Dermis microvascular lymphatic vessel endothelial cell (primary cell): ENCODE data around the gene ATAD3B. TPM values are rescaled to one million over a fixed set of nuclear protein-coding genes. Genes with fewer than 3 reads are reported as not detected.
A peak's percentile ranks its signal among the peaks of the same experiment; 100 is the strongest.
"Not testable (repeated sequence)": the region's sequence is repeated elsewhere in the genome, so short reads cannot be mapped to it uniquely, and the experiment has no call there.

Experiments
- DNase-seq, 2 donors: peaks; one replicate each; pipeline versions ENCODE4 v3.0.0 to v3.0.0-alpha.2; 2010; ENCODE audit warnings: low read depth in 2 of 2
- total RNA-seq: library from RNA; depleted of rRNA; stranded (reverse); fragments of >200 nt; gene quantifications from 2 replicates; pipeline ENCODE4 v1.2.1, GENCODE V29; 2014

ATAD3B gene
- total RNA-seq, 1 donor from 2014 or later = 16.6 TPM

DNA sequence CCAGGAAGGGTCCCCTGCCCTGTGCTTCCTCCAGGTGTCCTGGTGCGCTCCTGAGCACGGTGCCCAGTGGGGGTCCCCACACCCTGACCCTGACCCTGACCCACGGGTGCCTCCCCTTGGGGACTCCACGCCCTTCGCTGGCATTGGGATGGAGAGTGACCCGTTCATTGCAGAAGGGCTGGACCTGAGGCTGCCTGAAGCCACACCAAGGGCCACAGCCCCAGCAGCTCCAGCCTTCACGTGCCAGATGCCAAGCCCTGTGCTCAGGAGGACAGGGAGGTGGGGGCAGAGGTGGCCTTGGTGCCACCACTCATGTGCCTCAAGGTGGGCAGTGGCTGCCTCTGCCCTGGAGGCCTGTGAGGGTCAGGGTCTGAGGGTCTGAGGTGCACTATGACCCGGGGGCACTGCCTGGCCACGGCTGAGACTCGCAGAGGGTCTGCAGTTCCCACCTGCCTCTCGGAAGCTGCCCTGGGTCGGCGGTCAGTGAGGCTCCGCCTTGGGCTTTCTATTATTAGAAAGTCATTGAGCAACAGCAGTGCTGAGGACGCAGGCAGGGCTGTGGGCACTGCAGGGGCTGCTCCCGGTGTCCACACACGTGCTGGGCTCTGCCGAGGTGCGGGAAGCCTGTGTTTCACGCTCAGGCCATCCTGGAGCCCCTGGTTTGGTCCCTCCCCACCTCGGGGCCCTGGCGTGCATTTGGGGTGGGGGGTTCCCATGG lies 61.8 kb downstream of the ATAD3B start:
- DNase-seq = not testable (repeated sequence)

GRCh38 chr1:1533894-1534291 lies 62.3 kb downstream of the ATAD3B start:
- not testable (repeated sequence) for DNase-seq

DNA sequence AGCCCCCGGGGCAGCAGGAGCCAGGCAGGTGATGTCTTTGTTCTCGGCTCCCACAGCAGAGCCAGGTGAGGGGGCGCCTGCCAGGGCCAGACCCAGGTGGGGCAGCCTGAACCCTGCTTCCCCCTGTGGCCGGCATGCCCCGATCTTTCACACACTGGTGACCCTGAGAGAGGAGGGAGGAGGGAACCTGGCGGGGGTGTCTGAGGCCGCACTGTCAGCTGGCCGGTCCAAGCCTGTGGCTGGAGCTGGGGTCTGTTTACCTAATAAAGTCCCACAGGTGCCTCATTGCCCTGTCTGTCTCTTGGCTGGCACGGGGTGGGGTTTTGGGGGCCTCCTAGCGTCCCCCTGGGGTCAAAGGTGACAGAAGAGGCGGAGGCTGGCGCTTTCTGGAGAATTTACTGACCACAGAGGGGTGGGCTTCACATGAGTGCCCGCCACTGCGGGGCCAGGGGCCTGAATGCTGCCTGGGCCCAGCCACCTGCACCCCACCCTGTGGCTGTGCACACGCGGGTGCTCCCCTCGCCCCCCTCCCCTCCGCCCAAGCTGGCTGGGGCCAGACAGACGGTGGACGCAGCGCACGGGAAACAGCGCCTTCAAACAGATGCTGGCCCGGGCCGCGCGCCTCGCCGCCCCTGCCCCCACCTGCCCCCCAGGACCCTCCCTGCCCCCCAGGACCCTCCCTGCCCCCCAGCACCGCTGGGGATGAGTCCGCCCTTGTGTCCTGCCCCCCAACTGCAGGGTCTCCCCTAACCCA lies 63.0 kb downstream of the ATAD3B start:
- DNase-seq = no peak

DNA sequence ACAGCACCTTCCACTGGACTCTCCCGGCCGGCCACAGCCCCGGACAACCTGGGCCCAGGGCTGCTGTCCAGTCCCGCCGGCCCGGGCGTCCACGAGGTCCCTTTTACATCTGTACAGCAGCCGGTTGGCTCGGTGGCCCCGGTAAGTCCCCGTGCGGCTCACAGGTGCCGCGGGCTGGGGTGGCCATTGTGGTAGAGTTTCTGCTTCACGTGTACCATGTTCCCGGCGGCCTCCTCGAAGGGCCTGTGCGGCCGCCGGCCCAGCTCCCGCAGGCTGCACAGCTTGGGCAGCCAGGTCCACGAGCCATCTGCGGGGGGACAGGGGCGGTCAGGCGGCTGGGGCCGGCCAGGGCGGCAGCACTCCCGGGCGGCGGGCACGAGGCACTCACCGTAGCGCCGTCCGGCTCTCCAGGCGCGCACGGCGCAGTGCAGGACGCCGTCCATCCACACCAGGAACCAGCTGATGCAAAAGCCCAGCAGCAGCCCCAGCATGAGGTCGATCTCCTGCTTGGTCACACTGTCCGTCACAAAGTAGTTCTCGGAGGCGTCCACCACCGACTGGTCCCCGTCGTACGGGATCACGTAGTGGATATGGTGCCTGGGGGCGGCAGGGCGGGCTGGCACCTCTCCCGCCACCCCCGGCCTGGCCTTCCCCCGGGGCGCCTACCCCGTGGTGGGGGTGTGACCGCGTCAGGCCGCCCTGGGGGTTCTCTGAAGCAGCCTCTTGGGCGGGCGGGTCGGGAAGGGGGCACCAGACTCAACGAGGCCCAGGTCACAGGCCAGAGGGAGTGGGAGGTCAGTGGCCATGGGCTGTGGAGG lies 63.8 kb downstream of the ATAD3B start:
- DNase-seq = no peak

DNA sequence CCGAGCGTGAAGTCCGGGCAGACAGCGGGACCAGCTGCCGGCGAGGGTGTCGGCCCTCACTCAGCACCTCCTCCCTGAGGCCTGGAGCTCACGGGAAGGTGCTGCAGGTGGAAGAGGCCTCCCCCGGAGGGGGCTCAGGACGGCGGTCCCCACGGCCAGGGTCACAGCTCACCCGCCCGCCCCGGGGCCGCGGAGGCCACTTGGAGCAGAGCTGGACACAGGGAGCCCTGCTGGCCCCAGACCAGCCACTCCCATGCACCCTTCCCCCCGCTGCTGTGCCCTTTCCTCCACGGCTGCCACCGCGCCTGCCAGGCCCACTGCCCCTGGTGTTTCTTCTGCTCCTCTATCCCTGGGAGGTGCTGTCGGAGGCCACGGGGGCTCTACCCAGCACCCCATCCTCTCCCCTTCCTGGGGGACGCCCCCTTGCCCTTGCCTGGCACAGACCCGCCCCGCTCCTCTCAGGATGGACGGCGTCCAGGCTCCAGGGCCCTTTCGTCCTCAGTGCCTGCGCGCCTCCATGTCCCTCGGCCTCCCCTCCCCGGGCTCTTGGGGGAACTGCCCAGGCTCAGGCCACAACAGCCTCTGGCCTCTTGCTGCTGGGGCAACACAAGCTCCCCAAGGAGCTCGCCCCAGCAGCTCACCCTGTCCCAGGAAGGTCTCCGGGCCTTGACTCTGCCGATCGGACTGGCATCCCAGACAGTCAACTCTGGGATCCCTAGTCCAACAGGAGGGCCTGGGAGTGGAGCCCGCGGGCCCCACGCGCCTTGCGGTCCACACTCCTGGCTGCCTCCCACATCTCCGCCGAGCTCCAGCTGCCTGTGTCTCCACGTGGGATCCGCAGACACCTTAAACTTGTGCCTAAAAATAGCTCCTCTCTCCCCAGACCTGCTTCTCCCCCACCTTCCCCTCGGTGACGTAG lies 64.7 kb downstream of the ATAD3B start:
- DNase-seq = no peak

DNA sequence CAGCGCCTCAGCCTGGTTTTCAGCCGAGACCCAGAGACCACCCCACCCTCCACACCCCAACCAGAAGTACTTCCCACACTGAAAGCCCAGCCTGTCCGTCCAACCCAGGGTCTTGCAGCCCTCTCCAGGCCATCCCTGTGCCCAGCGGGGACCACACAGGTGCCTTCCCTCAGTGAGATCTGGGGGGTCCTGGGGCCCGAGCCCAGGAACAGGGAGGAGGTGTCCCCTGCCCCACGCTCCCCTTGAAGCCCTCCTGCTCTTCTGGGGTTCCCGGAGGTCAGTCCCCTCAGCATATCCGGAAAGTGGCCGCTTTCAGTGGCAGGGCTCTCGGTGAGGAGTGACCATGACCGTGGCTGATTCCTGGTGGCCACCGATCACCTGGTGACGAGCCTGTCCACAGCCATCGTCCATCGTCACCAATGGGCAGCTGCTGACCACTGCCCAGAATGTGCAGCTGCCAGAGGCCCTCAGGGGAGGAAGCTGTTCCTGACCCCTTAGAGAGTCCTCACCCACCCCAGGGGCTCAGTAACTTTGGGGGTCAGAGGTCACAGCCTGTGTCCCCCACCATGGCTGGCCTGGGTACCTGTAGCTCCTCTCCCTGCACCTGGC lies 65.5 kb downstream of the ATAD3B start:
- no peak for DNase-seq

DNA sequence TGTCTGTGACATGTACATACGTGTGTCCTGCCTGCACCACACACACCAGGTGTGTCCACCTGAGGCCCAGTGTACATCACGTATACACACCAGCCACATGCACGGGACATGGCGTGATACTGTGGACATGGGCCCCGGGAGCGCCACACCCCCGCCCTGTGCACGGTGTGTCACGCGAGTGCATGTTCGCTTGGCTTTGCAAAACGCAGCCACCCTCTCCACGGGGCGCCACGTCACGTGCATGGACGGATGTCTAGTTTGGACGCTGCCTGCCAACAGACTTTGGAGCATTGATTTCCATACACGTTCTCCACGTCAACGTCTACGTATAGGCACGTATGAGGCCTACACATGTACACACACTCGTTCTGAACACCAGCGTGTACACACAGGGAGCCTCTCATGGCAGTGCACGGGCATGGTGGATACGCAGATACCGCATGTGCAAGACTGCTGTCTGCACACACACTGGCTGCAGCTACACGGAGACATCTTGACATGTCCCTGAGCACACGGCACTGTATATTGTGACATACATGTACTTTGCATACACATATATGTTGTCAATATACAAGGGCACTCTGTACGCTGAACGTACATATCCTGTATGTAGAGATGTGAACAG lies 66.2 kb downstream of the ATAD3B start:
- DNase-seq = no peak

GRCh38 chr1:1538334-1538733 lies 66.8 kb downstream of the ATAD3B start:
- no peak for DNase-seq

GRCh38 chr1:1538989-1539309 lies 67.4 kb downstream of the ATAD3B start:
- no peak for DNase-seq

GRCh38 chr1:1539310-1540089 lies 67.9 kb downstream of the ATAD3B start:
- DNase-seq = peak in 1 of 2 donors; percentile 44

DNA sequence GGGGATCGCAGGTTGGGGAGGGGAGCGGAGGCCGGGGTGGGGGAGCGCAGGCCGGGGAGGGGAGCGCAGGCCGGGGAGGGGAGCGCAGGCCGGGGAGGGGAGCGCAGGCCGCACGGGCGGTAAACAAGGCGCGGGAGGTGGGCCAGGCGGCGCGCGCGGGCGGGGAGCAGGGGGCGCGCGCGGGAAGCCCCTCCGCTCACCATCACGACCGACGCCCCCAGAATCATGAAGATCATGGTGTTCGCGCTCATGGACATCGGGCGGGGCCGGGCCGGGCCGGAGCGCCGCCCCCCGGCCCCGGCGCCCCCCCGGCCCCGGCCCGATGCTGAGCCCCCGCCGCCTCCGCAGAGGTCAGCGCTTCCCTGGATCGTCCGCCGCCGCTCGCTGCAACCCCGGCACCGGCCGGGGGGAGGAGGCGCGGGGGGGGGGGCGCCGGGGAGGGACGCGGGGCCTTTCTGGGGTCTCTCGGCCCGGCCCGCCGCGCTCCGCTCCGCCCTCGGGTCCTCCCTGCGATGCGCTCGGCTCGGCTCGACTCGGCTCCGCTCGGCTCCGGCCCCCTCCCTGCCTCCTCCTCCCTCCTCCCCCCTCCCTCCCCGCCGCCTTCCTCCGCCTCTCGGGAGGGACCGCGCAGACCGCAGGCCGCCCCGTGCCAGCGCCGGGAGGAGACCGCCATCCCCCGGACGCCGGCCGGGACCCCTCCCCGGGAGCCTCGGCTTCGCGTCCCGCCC lies 68.7 kb downstream of the ATAD3B start, which contains the start of gene TMEM240:
Gene TMEM240, minus strand, starts transcription at position 535 of the 728 bp plus-strand sequence. Its CDS starts 278 bp downstream, at position 257.
- DNase-seq = peak in 1 of 2 donors; percentile 73

DNA sequence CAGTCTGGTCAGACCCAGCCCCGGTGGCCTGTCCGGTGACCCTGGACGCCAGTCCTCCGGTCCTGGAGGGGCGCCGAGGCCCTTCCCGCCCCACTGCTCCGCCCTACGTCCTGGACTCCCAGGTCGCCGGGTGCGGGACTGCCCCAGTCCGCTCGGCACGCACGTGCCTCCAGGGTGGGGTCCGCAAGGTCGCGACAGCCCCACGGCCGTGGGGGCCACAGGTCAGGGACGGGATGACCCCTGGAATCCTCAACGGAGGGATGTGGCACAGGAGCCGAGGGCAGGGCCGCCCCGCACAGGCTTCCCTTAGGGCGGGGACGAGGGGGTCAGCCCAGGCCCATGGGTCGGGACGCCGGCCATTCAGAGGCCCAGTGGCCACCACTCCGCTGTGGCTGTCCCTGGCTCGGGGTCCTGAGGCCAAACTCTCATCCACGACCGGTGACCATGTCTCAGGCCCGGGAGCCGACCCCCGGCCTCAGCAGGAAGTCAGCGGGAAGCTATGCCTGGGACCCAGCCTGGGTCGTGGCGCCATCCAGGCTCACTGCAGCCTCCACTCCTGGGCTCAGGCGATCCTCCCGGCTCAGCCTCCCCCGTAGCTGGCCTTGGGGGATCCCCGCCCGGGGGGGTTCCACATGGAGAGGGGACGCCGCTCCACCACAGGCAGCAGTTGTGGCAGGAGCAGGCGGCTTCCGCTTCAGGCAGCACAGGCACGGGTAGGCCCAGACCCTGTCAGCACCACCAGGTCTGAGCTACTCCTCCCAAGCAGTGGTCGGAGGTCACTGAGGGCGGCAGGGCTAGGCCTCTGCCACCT lies 69.5 kb downstream of the ATAD3B start:
- DNase-seq = no peak

DNA sequence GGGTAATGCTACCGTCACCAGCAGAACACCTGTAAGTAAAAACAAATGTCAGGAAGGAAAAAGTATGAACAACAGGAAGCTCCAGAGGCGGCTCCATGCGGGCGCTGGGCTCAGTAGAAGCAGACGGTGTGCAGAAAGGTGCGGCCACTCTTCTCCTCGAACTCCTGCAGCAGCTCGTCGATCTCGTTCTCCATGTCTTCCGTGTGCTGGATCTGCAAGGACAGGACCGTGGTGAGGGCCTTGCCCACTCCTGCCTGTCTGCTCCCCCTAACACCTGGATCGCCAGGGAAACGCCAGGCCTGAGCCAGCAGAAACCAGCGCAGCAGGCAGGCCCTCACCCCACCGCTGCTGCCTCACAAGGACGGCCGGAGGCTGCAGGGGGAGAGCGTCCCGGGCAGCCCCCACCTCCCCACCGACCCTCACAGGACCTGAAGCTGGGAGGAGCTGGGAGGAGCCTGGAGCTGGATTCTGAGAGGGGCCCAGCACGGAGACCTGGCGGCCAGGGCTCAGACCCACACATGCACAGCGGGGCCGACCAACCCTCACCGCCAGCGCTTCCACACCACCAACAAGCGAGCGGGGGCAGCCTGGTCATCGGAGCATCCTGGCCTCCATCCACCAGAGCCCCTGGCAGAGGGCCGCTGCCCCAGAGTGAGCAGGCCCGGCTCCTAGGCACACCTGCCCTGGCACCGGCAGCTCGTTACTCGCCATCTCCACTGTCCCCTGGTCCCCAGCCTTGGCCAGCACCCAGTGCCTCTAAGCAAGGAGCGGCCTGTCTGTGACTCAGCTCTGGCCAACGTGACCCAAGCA lies 70.6 kb downstream of the ATAD3B start:
- DNase-seq = no peak

GRCh38 chr1:1542766-1543705 lies 71.5 kb downstream of the ATAD3B start:
- DNase-seq = no peak

- DNase-seq = no peak
Measured at GRCh38 chr1:1543706-1544099, 72.1 kb downstream of the ATAD3B start.

DNA sequence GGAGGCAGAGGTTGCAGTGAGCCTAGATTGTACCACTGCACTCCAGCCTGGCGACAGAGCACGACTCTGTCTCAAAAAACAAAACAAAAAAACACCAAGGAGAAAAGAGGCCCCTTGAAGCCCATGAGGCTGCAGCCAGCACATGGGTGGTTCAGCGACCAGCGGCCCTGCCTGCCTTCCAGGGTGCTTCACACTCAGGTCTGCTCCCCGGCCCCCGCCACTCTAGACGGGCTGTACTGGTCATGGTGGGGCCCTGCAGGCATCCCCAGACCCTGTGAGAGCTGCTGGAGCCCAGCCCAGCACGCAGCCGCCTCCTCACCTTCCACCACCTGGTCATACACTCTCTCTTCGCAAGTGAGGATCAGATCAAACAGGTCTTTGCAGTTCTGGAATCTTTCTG lies 73.0 kb downstream of the ATAD3B start:
- DNase-seq = no peak
